Breast epithelium (tissue), 4 donors: ENCODE data around the gene WNT4. TPM values are rescaled to one million over a fixed set of nuclear protein-coding genes. Genes with fewer than 3 reads are reported as not detected.
A peak's percentile ranks its signal among the peaks of the same experiment; 100 is the strongest.

Experiments
- DNase-seq, 2 donors: peaks; one replicate each; pipeline ENCODE4 v3.0.0-alpha.2; 2019; ENCODE audit warnings: low spot score in 2 of 2
- H3K27ac ChIP-seq, 2 donors: fragments of 200-600 bp; sonication (generic) in 1 of 2; one replicate each; pipeline ENCODE4 v1.5.1; 2016 to 2019; ENCODE audit warnings: mild to moderate bottlenecking in 1 of 2
- H3K27me3 ChIP-seq, 2 donors: fragments of 200-600 bp; sonication (generic) in 1 of 2; one replicate each; pipeline versions ENCODE4 v1.5.1 to v1.6.0; 2017 to 2019; ENCODE audit warnings: control low read depth in 1 of 2, mild to moderate bottlenecking in 1 of 2
- H3K36me3 ChIP-seq: fragments of 200-600 bp; one replicate; pipeline ENCODE4 v1.5.1; 2019
- H3K4me1 ChIP-seq, 2 donors: fragments of 200-600 bp; sonication (generic); one replicate each; pipeline ENCODE4 v1.5.1; 2016 to 2019; ENCODE audit warnings: control low read depth in 1 of 2
- H3K4me3 ChIP-seq, 3 donors: fragments of 200-600 bp; sonication (generic); 1 replicate in 2 of 3; 2 replicates in 1 of 3; pipeline ENCODE4 v1.5.1; 2016 to 2019; ENCODE audit warnings: mild to moderate bottlenecking in 3 of 3, moderate library complexity in 2 of 3
- H3K9me3 ChIP-seq, 2 donors: fragments of 200-600 bp; sonication (generic) in 1 of 2; one replicate each; pipeline ENCODE4 v1.5.1; 2016 to 2019; ENCODE audit warnings: control low read depth in 1 of 2
- CTCF ChIP-seq, 3 donors: fragments of 450-650 bp; IDR thresholded peaks; one replicate each; pipeline ENCODE4 v1.5.1; 2016 to 2017; ENCODE audit warnings: antibody characterized with exemption in 3 of 3, mild to moderate bottlenecking in 3 of 3, moderate library complexity in 3 of 3
- POLR2A ChIP-seq: fragments of 450-650 bp; IDR thresholded peaks from one replicate; pipeline ENCODE4 v1.6.1; 2016; ENCODE audit warnings: antibody characterized with exemption, mild to moderate bottlenecking, moderate library complexity
- POLR2AphosphoS5 ChIP-seq, 3 donors: sonication (generic); formaldehyde crosslinking; IDR thresholded peaks; one replicate each; pipeline ENCODE4 v1.6.1; 2017; ENCODE audit warnings: antibody characterized with exemption in 3 of 3
- intact Hi-C: fragments of 100-400 bp; cut with DNase I; formaldehyde crosslinking; loops from one replicate; pipeline ENCODE4 v1.15.1; 2023; ENCODE audit warnings: low total_unique reads
- total RNA-seq, 3 donors: library from RNA; depleted of rRNA; stranded (reverse); fragments of >200 nt; gene quantifications; one replicate each; pipeline ENCODE4 v1.1.0, GENCODE V29; 2016

Gene WNT4
- total RNA-seq, 3 donors from 2014 or later: 1.6 to 3.1 TPM; not detected in 1

DNA sequence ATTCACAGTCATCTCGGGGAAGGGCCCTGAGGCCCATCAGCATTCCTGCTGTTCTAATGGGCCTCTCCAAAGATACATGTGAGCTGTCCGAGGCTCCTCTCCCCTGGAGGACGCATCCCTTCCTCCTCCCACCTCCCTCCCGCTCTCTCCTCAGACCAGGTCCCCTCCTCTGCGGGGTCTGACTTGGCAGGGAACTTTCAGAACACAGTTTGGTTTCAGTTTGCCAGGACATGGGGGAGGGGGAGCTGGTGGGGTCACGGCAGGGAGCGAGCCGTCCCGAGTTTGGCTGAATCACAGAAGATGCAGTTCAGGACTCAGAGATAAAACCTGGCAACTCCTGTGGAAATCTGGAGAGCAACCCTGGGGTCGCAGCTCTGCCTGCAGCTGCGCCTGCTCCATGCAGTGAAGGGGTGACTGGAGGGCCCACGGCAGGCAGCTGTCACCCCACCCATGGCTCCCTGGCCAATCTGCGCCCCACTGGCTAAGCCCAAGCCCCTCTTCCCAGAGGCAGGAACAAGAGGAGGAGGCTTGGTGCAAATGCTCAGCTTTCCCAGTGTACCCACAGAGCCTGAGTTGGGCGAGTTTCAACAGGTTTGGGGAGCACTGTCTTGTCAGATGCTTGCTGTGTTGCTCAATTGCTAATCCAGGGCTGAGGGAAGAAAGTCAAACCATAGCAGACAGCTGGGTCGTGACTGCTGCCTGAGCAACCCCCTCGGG lies 5.7 kb downstream of the WNT4 start:
- Histone ChIP-seq H3K27me3 (no peaks in the 10 kb centered on the region), H3K4me1 (peaks cover 0 to 9% of the 10 kb centered on the region in 2 donors), H3K9me3 (no peaks in the 10 kb centered on the region), H3K4me3 (peak overlapping the region in 2 of 3 donors; percentile 8 to 46), H3K27ac (peak overlapping the region; percentile 48 to 70), H3K36me3 (no peaks in the 10 kb centered on the region)
- intact Hi-C loops: no loop called here
- TF ChIP-seq CTCF (IDR thresholded peaks at IDR 0.05): no peak
- no peak for TF ChIP-seq POLR2A
- TF ChIP-seq POLR2AphosphoS5 (IDR thresholded peaks at IDR 0.05): no peak
- DNase-seq: peak in 1 of 2 donors; percentile 56

DNA sequence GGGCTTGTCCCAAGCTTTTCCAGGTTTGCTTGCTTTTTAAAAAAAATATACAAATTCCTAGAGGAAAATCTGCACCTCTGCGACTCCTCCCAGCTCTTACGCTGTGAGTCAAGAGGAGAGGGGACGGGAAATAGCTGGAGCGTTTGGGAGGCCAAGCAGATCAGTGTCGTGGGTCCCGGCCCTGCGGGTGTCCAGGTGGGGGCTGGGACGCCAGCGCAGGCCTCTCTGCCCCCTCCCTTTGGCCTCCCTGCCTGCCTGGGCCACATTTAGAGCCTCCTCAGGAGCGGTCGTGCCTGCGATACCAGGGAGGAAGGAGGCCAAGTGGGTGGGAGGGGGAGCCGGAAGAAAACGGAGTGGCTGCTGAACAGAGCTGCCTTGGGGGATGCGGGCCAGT lies 9.0 kb downstream of the WNT4 start:
- Histone ChIP-seq H3K27me3 (no peaks in the 10 kb centered on the region), H3K4me3 (no peak overlapping the region), H3K9me3 (no peaks in the 10 kb centered on the region), H3K27ac (no peak overlapping the region), H3K4me1 (peaks cover 0 to 5% of the 10 kb centered on the region in 2 donors), H3K36me3 (no peaks in the 10 kb centered on the region)
- TF ChIP-seq POLR2AphosphoS5 (IDR thresholded peaks at IDR 0.05): no peak
- no peak for TF ChIP-seq POLR2A
- no peak for TF ChIP-seq CTCF (IDR thresholded peaks at IDR 0.05)
- intact Hi-C loops: no loop called here
- no peak for DNase-seq

- Histone ChIP-seq H3K9me3 (no peaks in the 10 kb centered on the region), H3K36me3 (no peaks in the 10 kb centered on the region), H3K27ac (no peak overlapping the region), H3K4me3 (no peak overlapping the region), H3K4me1 (peaks cover 0 to 5% of the 10 kb centered on the region in 2 donors), H3K27me3 (no peaks in the 10 kb centered on the region)
- intact Hi-C loops: no loop called here
- no peak for TF ChIP-seq POLR2A
- TF ChIP-seq CTCF (IDR thresholded peaks at IDR 0.05): no peak
- no peak for TF ChIP-seq POLR2AphosphoS5 (IDR thresholded peaks at IDR 0.05)
- DNase-seq: no peak
Observed at GRCh38 chr1:22133247-22133930, 9.5 kb downstream of the WNT4 start.

DNA sequence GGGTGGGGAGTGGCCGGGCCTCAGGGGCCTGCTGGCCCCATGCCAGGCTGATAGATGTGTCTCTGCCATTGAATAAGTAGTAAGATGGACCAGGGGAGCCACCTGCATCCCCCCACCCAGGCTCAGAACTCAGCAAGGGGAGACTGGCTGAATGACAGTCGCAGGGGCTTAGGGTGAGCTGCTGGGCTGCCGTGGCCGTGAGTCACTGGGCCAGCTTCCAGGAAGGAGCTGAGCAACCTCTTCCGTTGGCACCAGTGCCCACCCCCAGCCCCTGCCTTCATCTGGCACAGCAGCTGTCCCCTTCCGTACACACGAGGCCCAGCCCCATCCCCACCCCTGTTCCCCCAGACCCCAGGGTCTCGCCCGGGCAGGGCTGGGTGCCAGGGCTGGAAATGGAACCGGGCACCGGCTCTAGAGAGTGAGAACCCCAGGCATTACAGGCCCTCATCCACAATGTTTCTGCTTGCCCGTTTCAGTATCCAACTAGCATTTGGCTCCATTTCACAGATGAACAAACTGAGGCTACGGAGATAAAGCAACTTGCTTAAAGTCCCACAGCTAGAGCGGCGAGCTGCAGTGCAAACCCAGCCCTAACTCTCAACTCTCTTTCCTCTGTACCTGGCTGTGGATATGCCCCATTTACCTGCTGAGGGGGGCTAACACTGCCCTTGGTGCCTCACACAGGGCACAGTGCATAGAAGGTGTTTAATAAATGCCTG lies 10.2 kb downstream of the WNT4 start:
- no peaks in the 10 kb centered on the region for H3K27me3 ChIP-seq
- DNase-seq: no peak
- intact Hi-C loops: no loop called here
- H3K27ac ChIP-seq: no peak overlapping the region
- no peak overlapping the region for H3K4me3 ChIP-seq
- H3K4me1 ChIP-seq: peaks cover 0 to 5% of the 10 kb centered on the region in 2 donors
- no peaks in the 10 kb centered on the region for H3K36me3 ChIP-seq
- no peaks in the 10 kb centered on the region for H3K9me3 ChIP-seq
- TF ChIP-seq POLR2AphosphoS5 (IDR thresholded peaks at IDR 0.05): no peak
- TF ChIP-seq CTCF (IDR thresholded peaks at IDR 0.05): no peak
- TF ChIP-seq POLR2A: no peak
